HEK293T (cell line): ENCODE measurements around the gene POLR1G.

Experiments used
- CTCF ChIA-PET: fragments of 350-600 bp; formaldehyde crosslinking; extraction: SDS; loops from one replicate; lab custom pipeline; 2021; ENCODE audit warnings: antibody characterized with exemption, inconsistent platforms; lab: Yijun Ruan, JAX
- POLR2A ChIA-PET: fragments of 350-600 bp; formaldehyde crosslinking; extraction: SDS; loops from one replicate; lab custom pipeline; 2020; ENCODE audit warnings: antibody characterized with exemption, inconsistent platforms; lab: Yijun Ruan, JAX
- DNase-seq: peaks from one replicate; pipeline ENCODE4 v3.0.0; 2012; ENCODE audit warnings: mixed read lengths; ENCODE audit errors: extremely low spot score
- ARNT ChIP-seq: fragments of 450-650 bp; IDR thresholded peaks from 2 replicates; pipeline ENCODE4 v1.6.1; 2017; ENCODE audit warnings: mild to moderate bottlenecking
- BHLHE40 ChIP-seq: fragments of 450-650 bp; IDR thresholded peaks from 2 replicates; pipeline ENCODE4 v1.6.1; 2016; ENCODE audit warnings: mild to moderate bottlenecking, moderate library complexity, borderline replicate concordance
- CTBP1 ChIP-seq: fragments of 450-650 bp; IDR thresholded peaks from 2 replicates; pipeline ENCODE4 v1.6.1; 2016; ENCODE audit warnings: borderline replicate concordance
- ELF4 ChIP-seq: fragments of 450-650 bp; IDR thresholded peaks from 2 replicates; pipeline ENCODE4 v1.6.1; 2017; ENCODE audit warnings: antibody characterized with exemption
- FOXA1 ChIP-seq: fragments of 450-650 bp; IDR thresholded peaks from 2 replicates; pipeline ENCODE4 v1.6.1; 2016; ENCODE audit warnings: mild to moderate bottlenecking
- FOXK2 ChIP-seq: fragments of 450-650 bp; IDR thresholded peaks from 2 replicates; pipeline ENCODE4 v1.6.1; 2016; ENCODE audit warnings: mild to moderate bottlenecking
- FOXM1 ChIP-seq: fragments of 450-650 bp; IDR thresholded peaks from 2 replicates; pipeline ENCODE4 v1.6.1; 2017; ENCODE audit warnings: mild to moderate bottlenecking, borderline replicate concordance
- HDGF ChIP-seq: fragments of 450-650 bp; IDR thresholded peaks from 2 replicates; pipeline ENCODE4 v1.6.1; 2017; ENCODE audit warnings: antibody characterized with exemption, borderline replicate concordance
- L3MBTL2 ChIP-seq: fragments of 450-650 bp; conservative IDR thresholded peaks from 2 replicates; pipeline ENCODE4 v1.6.1; 2016; ENCODE audit warnings: mild to moderate bottlenecking
- LEF1 ChIP-seq: fragments of 450-650 bp; IDR thresholded peaks from 2 replicates; pipeline ENCODE4 v1.6.1; 2017; ENCODE audit warnings: mild to moderate bottlenecking, borderline replicate concordance
- NFRKB ChIP-seq: fragments of 450-650 bp; IDR thresholded peaks from 2 replicates; pipeline ENCODE4 v1.6.1; 2016; ENCODE audit warnings: mild to moderate bottlenecking, moderate library complexity
- SP1 ChIP-seq: fragments of 450-650 bp; IDR thresholded peaks from 2 replicates; pipeline ENCODE4 v1.6.1; 2017
- SUZ12 ChIP-seq: fragments of 450-650 bp; IDR thresholded peaks from 2 replicates; pipeline ENCODE4 v1.6.1; 2016; ENCODE audit warnings: mild to moderate bottlenecking
- TARDBP ChIP-seq: fragments of 450-650 bp; IDR thresholded peaks from 2 replicates; pipeline ENCODE4 v1.6.1; 2016
- ZNF384 ChIP-seq: fragments of 450-650 bp; IDR thresholded peaks from 2 replicates; pipeline ENCODE4 v1.6.1; 2016
- TF ChIP-seq, protein P1 (sequence below): fragments of 450-650 bp; IDR thresholded peaks from 2 replicates; pipeline ENCODE4 v1.6.1; 2016

POLR1G gene

GRCh38 chr19:45448887-45449299 lies 42.4 kb downstream of the POLR1G start:
- TF ChIP-seq ELF4 (no peak), LEF1 (no peak), TARDBP (no peak), BHLHE40 (no peak), FOXK2 (no peak), SP1 (no peak), SUZ12 (no peak), L3MBTL2 (no peak), HDGF (no peak)
- TF ChIP-seq, protein P1, sequence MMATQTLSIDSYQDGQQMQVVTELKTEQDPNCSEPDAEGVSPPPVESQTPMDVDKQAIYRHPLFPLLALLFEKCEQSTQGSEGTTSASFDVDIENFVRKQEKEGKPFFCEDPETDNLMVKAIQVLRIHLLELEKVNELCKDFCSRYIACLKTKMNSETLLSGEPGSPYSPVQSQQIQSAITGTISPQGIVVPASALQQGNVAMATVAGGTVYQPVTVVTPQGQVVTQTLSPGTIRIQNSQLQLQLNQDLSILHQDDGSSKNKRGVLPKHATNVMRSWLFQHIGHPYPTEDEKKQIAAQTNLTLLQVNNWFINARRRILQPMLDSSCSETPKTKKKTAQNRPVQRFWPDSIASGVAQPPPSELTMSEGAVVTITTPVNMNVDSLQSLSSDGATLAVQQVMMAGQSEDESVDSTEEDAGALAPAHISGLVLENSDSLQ, result no peak
- DNase-seq, result no peak
- ChIA-PET CTCF (interaction anchor here (1.6 kb wide), 2 partner anchors 9 to 30 kb away, joined by 3 to 5 read pairs; no protein-coding TSS in a partner anchor), POLR2A (interaction anchor here (1.1 kb wide), 1 partner anchor 10 kb away, joined by 4 read pairs; no protein-coding TSS in a partner anchor)

- CTCF ChIA-PET, result interaction anchor here (0.6 to 1.6 kb wide), 4 partner anchors 9 to 43 kb away, joined by 3 to 5 read pairs (median 3); no protein-coding TSS in a partner anchor
- POLR2A ChIA-PET, result no interaction called here
Observed at GRCh38 chr19:45450012-45450333, 43.5 kb downstream of the POLR1G start.

GRCh38 chr19:45451131-45451849 lies 44.8 kb downstream of the POLR1G start:
- POLR2A ChIA-PET, result no interaction called here
- CTCF ChIA-PET, result interaction anchor here (0.6 kb wide), 1 partner anchor 12 kb away, joined by 3 read pairs; no protein-coding TSS in a partner anchor
- DNase-seq, result no peak
- TF ChIP-seq CTBP1 (no peak), L3MBTL2 (no peak), FOXA1 (no peak), BHLHE40 (no peak), FOXK2 (no peak), TARDBP (no peak), ZNF384 (no peak), FOXM1 (no peak), SUZ12 (no peak)
- TF ChIP-seq, protein P1, result no peak

More at GRCh38 chr19:45450012-45450333, 43.5 kb downstream of the POLR1G start:
- no peak for TF ChIP-seq LEF1
- TF ChIP-seq ARNT, result no peak
- TF ChIP-seq SUZ12, result no peak
- no peak for TF ChIP-seq SP1
- TF ChIP-seq FOXM1, result no peak
- TF ChIP-seq HDGF, result no peak
- TF ChIP-seq FOXA1, result no peak
- no peak for DNase-seq

DNA sequence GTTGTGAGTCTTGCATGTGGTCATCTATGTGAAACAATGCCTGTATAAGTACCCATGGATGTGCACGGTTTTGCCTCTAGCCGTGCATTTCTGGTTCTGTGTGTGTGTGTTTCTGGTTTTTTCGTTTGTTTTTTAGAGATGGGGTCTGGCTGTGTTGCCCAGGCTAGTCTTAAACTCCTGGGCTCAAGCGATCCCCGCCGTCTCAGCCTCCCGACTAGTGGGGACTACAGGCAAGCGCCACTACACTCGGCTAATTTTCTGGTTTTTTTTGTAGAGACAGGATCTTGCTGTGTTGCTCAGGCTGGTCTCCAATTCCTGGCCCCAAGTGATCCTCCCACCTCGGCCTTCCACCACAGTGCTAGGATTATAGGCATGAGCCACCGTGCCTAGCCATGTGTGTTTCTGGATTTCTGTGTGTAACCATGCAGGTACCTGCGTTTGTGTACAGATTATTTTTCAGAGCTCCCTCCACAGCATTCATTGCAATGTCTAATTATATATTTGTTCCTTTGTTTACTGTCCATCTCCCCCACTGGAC lies 45.5 kb downstream of the POLR1G start:
- TF ChIP-seq ARNT (no peak), SUZ12 (no peak), L3MBTL2 (no peak), NFRKB (no peak), FOXM1 (no peak), ELF4 (no peak), BHLHE40 (no peak), SP1 (no peak), HDGF (no peak), FOXA1 (no peak)
- TF ChIP-seq, protein P1, result no peak
- POLR2A ChIA-PET, result no interaction called here
- CTCF ChIA-PET, result no interaction called here
- no peak for DNase-seq

GRCh38 chr19:45455707-45456499 lies 49.5 kb downstream of the POLR1G start:
- ChIA-PET POLR2A (interaction anchor here (0.8 to 1.2 kb wide), 4 partner anchors 12 to 16 kb away, joined by 3 to 4 read pairs (median 4); partner anchors contain the start of gene FOSB), CTCF (interaction anchor here (0.6 kb wide), 1 partner anchor 22 kb away, joined by 3 read pairs; no protein-coding TSS in a partner anchor)
- TF ChIP-seq LEF1 (no peak), L3MBTL2 (no peak; the same call in 1 of the 2 replicates), ZNF384 (no peak), SP1 (no peak), CTBP1 (no peak), ELF4 (no peak), ARNT (no peak), FOXK2 (no peak), TARDBP (no peak), FOXA1 (no peak), FOXM1 (no peak), SUZ12 (no peak), NFRKB (no peak), BHLHE40 (no peak), HDGF (no peak)
- TF ChIP-seq, protein P1, result no peak
- peak; percentile 56 for DNase-seq
